A673 (cell line): ENCODE measurements around the gene FRK. TPM values are rescaled to one million over a fixed set of nuclear protein-coding genes. Genes with fewer than 3 reads are reported as not detected.

Source experiments
- Bru-seq: library from RNA; stranded (reverse); fragments of 400-500 nt; gene quantifications from one replicate; lab custom pipeline; 2021; lab: Mats Ljungman, UMichigan
- BruChase-seq, 2 experiments: library from RNA; stranded (reverse); fragments of 400-500 nt; gene quantifications; one replicate each; lab custom pipeline; 2021; lab: Mats Ljungman, UMichigan
- BruUV-seq: library from RNA; stranded (reverse); fragments of 400-500 nt; replicated peaks from 2 replicates; lab custom pipeline; 2021; lab: Mats Ljungman, UMichigan
- CTCF ChIA-PET: fragments of 300-600 bp; sonication (Branson Sonifier 250); formaldehyde crosslinking; loops from one replicate; lab custom pipeline; 2022; ENCODE audit warnings: antibody characterized with exemption; lab: Charles Lee
- POLR2A ChIA-PET: fragments of 300-600 bp; sonication (Branson Sonifier 250); formaldehyde crosslinking; loops from one replicate; lab custom pipeline; 2022; ENCODE audit warnings: antibody characterized with exemption; ENCODE audit not compliant: low non-redundant PET; lab: Charles Lee
- DNase-seq: peaks from one replicate; pipeline ENCODE4 v3.0.0-alpha.2; 2015; ENCODE audit warnings: low spot score
- H3K27ac ChIP-seq: fragments of 200-600 bp; sonication (generic); 2 replicates; pipeline ENCODE4 v1.5.1; 2016; ENCODE audit warnings: mixed run types, low read depth, mild to moderate bottlenecking, mixed read lengths, antibody characterized with exemption, low read length; ENCODE audit not compliant: poor library complexity, severe bottlenecking
- H3K27me3 ChIP-seq: fragments of 200-600 bp; sonication (generic); replicated peaks from 2 replicates; pipeline ENCODE4 v1.6.1; 2017; ENCODE audit warnings: mixed run types, low read depth, mild to moderate bottlenecking, mixed read lengths, antibody characterized with exemption, low read length; ENCODE audit not compliant: insufficient read depth, poor library complexity
- H3K36me3 ChIP-seq: fragments of 200-600 bp; sonication (generic); 2 replicates; pipeline ENCODE4 v1.6.1; 2016; ENCODE audit warnings: mixed run types, mild to moderate bottlenecking, mixed read lengths, antibody characterized with exemption, low read length; ENCODE audit not compliant: insufficient read depth, poor library complexity, severe bottlenecking
- H3K4me1 ChIP-seq: fragments of 200-600 bp; sonication (generic); 2 replicates; pipeline ENCODE4 v1.6.1; 2017; ENCODE audit warnings: mixed run types, mild to moderate bottlenecking, mixed read lengths, antibody characterized with exemption, low read length; ENCODE audit not compliant: insufficient read depth, poor library complexity, severe bottlenecking
- H3K4me3 ChIP-seq: fragments of 200-600 bp; sonication (generic); 2 replicates; pipeline ENCODE4 v1.5.1; 2016; ENCODE audit warnings: low read depth, mixed run types, mild to moderate bottlenecking, mixed read lengths, low read length; ENCODE audit not compliant: poor library complexity, severe bottlenecking
- H3K9me3 ChIP-seq: fragments of 200-600 bp; sonication (generic); 2 replicates; pipeline ENCODE4 v1.6.1; 2016; ENCODE audit warnings: mixed run types, low read depth, mild to moderate bottlenecking, mixed read lengths, antibody characterized with exemption, low read length; ENCODE audit not compliant: poor library complexity, severe bottlenecking
- EZH2 ChIP-seq: fragments of 200-600 bp; sonication (generic); IDR thresholded peaks from 2 replicates; pipeline ENCODE4 v1.6.1; 2017; ENCODE audit warnings: borderline replicate concordance, low read depth, mild to moderate bottlenecking, mixed read lengths, antibody characterized with exemption, low read length; ENCODE audit not compliant: poor library complexity, severe bottlenecking
- intact Hi-C: fragments of 100-400 bp; cut with micrococcal nuclease; formaldehyde crosslinking; loops from one replicate; pipeline ENCODE4 v1.10.0; 2022; ENCODE audit not compliant: unreplicated experiment
- long read RNA-seq: library from polyadenylated mRNA; stranded (forward); transcript quantifications from one replicate; pipeline ENCODE4 v2.0.0, GENCODE V29; 2022
- total RNA-seq: library from RNA; stranded (reverse); gene quantifications from 2 replicates; pipeline ENCODE4 v1.2.3, GENCODE V29; 2021
- TF ChIP-seq, protein P1 (sequence below): fragments of 300-800, 200-600 bp; sonication (generic); conservative IDR thresholded peaks from 2 replicates; pipeline ENCODE4 v1.5.1; 2017; ENCODE audit warnings: low read depth, mild to moderate bottlenecking, antibody characterized with exemption, low read length, moderate library complexity, mixed read lengths

The FRK gene
- 10.0 and 12.3 TPM in 2 replicates for total RNA-seq
- percentile 87 among the genes with signal in this experiment for Bru-seq, nascent RNA
- BruChase-seq, experiment 1, labeled RNA remaining after a 2-hour chase, result percentile 82 among the genes with signal in this experiment
- BruChase-seq, experiment 2, labeled RNA remaining after a 6-hour chase, result percentile 71 among the genes with signal in this experiment
- long read RNA-seq, full-length matches to known transcripts, result 3 of 16 reads
- long read RNA-seq, partial matches to known transcripts, result 0 of 16 reads
- long read RNA-seq, other reads (novel, unspliced or antisense), result 13 of 16 reads

DNA sequence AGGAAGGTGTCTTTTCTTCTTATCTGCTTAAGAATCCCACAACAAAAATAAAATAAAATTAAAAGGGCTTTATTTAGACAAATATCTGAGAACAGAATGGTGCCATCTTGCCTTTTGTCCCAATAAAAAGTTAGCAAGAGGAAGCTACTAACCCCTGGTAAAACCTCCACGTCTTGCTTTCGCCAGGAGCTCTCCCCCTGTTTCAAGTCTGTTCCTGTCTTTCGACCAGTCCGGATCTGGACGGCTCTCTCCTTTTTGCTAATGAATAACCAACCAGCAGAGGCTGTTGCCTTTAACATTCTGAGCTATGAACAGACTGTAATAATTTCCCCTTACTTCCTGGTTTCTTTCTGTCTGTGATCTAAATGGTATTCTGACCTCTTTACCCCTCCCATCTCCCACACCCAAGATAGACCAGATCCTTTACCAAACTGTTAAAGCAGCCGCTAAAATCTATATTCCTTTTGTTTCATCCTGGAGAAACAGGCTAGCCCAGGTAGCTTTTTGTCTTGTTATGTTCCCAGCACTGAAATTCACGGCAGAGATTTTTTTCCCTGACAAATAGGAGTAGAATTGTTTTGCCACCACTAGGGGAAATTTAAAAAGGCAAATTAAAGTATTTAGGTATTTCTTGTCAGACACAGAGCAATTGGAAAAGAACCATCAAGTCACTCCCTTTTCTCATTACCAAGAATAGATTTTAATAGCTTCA is at the start of gene FRK:
Gene FRK (minus strand): TSS at position 320 of the 712 bp plus-strand sequence. CDS start 580 bp downstream, outside the sequence.
- TF ChIP-seq EZH2, result no peak
- TF ChIP-seq, protein P1, sequence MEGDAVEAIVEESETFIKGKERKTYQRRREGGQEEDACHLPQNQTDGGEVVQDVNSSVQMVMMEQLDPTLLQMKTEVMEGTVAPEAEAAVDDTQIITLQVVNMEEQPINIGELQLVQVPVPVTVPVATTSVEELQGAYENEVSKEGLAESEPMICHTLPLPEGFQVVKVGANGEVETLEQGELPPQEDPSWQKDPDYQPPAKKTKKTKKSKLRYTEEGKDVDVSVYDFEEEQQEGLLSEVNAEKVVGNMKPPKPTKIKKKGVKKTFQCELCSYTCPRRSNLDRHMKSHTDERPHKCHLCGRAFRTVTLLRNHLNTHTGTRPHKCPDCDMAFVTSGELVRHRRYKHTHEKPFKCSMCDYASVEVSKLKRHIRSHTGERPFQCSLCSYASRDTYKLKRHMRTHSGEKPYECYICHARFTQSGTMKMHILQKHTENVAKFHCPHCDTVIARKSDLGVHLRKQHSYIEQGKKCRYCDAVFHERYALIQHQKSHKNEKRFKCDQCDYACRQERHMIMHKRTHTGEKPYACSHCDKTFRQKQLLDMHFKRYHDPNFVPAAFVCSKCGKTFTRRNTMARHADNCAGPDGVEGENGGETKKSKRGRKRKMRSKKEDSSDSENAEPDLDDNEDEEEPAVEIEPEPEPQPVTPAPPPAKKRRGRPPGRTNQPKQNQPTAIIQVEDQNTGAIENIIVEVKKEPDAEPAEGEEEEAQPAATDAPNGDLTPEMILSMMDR, result peak; percentile 59
- Histone ChIP-seq H3K27me3 (no peaks in the 10 kb centered on the region), H3K27ac (peak within 1 kb of the TSS; percentile 74), H3K4me3 (peak within 1 kb of the TSS; percentile 54), H3K9me3 (no peaks in the 10 kb centered on the region), H3K4me1 (peaks cover 10% of the 10 kb centered on the region), H3K36me3 (no peaks in the 10 kb centered on the region)
- POLR2A ChIA-PET, result no interaction called here
- CTCF ChIA-PET, result interaction anchor here (0.7 to 1.0 kb wide), 4 partner anchors 42 to 190 kb away, joined by 3 to 4 read pairs (median 4); no protein-coding TSS in a partner anchor
- BruUV-seq, result no TSS peak
- intact Hi-C loops, result loop anchor here (5.0 kb wide), 1 partner anchor 37 kb away; no protein-coding TSS in a partner anchor
- DNase-seq, result peak; percentile 63

- no peak overlapping the region for H3K27ac ChIP-seq
- H3K36me3 ChIP-seq, result peaks cover 4% of the 10 kb centered on the region
- TF ChIP-seq EZH2, result no peak
- TF ChIP-seq, protein P1, result no peak
- no peaks in the 10 kb centered on the region for H3K27me3 ChIP-seq
- no peak overlapping the region for H3K4me3 ChIP-seq
- no TSS peak for BruUV-seq
- CTCF ChIA-PET, result no interaction called here
- POLR2A ChIA-PET, result no interaction called here
- H3K9me3 ChIP-seq, result no peaks in the 10 kb centered on the region
- DNase-seq, result no peak
- intact Hi-C loops, result no loop called here
- peaks cover 7% of the 10 kb centered on the region for H3K4me1 ChIP-seq
These were observed 48.1 kb upstream of the FRK start for GRCh38 chr6:116108836-116109235.

DNA sequence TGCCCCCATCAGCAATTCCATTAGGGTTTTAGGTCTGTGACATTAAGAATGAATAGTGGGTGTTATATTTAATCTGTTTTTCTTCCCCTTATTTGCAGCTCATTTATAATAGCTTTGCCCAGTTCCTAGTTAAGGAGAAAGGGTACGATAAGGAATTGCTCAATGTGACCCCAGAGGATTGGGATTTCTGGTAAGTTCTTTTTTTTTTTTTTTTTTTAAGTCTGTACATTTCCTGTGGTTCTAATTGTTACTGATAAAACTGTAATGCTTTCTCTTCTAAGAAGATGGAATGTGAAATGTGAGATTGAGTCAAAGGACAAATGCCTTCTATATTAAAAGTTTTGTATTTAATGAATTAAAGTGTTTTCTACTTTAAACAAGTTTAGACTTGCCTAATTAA is 45.5 kb upstream of the FRK start:
- H3K27ac ChIP-seq, result no peak overlapping the region

More for the DNA sequence above, 45.5 kb upstream of the FRK start:
- Histone ChIP-seq H3K4me3 (no peak overlapping the region), H3K27me3 (no peaks in the 10 kb centered on the region), H3K9me3 (no peaks in the 10 kb centered on the region), H3K4me1 (peaks cover 12% of the 10 kb centered on the region), H3K36me3 (no peaks in the 10 kb centered on the region)
- peak; percentile 20 for DNase-seq
- BruUV-seq, result no TSS peak
- POLR2A ChIA-PET, result no interaction called here
- intact Hi-C loops, result no loop called here
- CTCF ChIA-PET, result no interaction called here
- TF ChIP-seq, protein P1, result no peak
- TF ChIP-seq EZH2, result no peak
